GM19455 (cell line): ENCODE measurements around the gene GKN1.
A peak's percentile ranks its signal among the peaks of the same experiment; 100 is the strongest.
"Not testable (repeated sequence)": the region's sequence is repeated elsewhere in the genome, so short reads cannot be mapped to it uniquely, and the experiment has no call there.

Experiments used
- ATAC-seq: cut with Tn5 transposase; IDR thresholded peaks from one replicate; pipeline ENCODE4 v1.9.1; 2021; ENCODE audit not compliant: unreplicated experiment

The GKN1 gene

GRCh38 chr2:68974251-68974650 lies at the start of gene GKN1:
Gene GKN1, plus strand, starts transcription at chr2:68974636. Its CDS starts 42 bp downstream, at chr2:68974678.
- ATAC-seq = no peak

- peak; percentile 68 for ATAC-seq
Observed at GRCh38 chr2:68925295-68925896, 49.0 kb upstream of the GKN1 start.

- ATAC-seq = no peak
Observed at GRCh38 chr2:68926796-68927195, 47.6 kb upstream of the GKN1 start.

- ATAC-seq = no peak
Observed at GRCh38 chr2:68931149-68931711, 43.2 kb upstream of the GKN1 start.

GRCh38 chr2:68931799-68932198 lies 42.6 kb upstream of the GKN1 start:
- ATAC-seq = no peak

GRCh38 chr2:68932402-68932801 lies 42.0 kb upstream of the GKN1 start:
- ATAC-seq = no peak

- no peak for ATAC-seq
Observed at GRCh38 chr2:68934021-68934420, 40.4 kb upstream of the GKN1 start.

GRCh38 chr2:68935471-68935870 lies 39.0 kb upstream of the GKN1 start:
- ATAC-seq = no peak

GRCh38 chr2:68936427-68936826 lies 38.0 kb upstream of the GKN1 start:
- ATAC-seq = no peak

GRCh38 chr2:68936889-68937288 lies 37.5 kb upstream of the GKN1 start:
- no peak for ATAC-seq

GRCh38 chr2:68937346-68938055 lies 36.9 kb upstream of the GKN1 start:
- no peak for ATAC-seq

- ATAC-seq = no peak
Observed at GRCh38 chr2:68938938-68939337, 35.5 kb upstream of the GKN1 start.

GRCh38 chr2:68939962-68940361 lies 34.5 kb upstream of the GKN1 start:
- ATAC-seq = no peak

GRCh38 chr2:68940369-68940768 lies 34.1 kb upstream of the GKN1 start:
- ATAC-seq = no peak

- ATAC-seq = no peak
Observed at GRCh38 chr2:68942827-68943226, 31.6 kb upstream of the GKN1 start.

GRCh38 chr2:68943581-68944568 lies 30.6 kb upstream of the GKN1 start:
- ATAC-seq = no peak

GRCh38 chr2:68946117-68946516 lies 28.3 kb upstream of the GKN1 start:
- ATAC-seq = no peak

- no peak for ATAC-seq
Observed at GRCh38 chr2:68948710-68949109, 25.7 kb upstream of the GKN1 start.

GRCh38 chr2:68951899-68952298 lies 22.5 kb upstream of the GKN1 start:
- no peak for ATAC-seq

GRCh38 chr2:68952887-68953521 lies 21.4 kb upstream of the GKN1 start, which contains the start of gene GKN2:
Gene GKN2, minus strand, starts transcription at chr2:68952893. Its CDS starts 32 bp downstream, at chr2:68952861.
- ATAC-seq = no peak

GRCh38 chr2:68955432-68955831 lies 19.0 kb upstream of the GKN1 start:
- not testable (repeated sequence) for ATAC-seq
